ENCODE results near the gene DHX8.

The DHX8 gene

DNA sequence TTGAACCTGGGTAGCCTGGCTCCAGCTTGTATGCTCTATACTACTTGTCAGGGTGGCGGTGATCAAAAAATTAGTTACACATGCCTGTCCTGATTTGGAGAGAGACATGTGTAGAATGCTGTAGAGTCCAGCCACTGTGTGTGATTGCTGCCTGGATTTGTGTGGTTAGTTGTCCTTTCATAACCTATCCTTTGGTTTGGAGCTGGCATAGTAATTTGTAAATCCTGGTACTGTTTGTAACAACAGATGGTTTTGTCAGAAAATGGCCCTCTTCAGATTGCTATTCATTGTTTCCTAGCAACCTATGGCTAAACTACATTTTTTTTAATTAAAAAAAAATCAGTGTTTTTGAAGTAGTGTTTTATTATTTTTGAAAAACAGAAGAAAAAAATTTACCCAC is 31.9 kb downstream of the DHX8 start:
- no peak overlapping the region for H3K4me3 ChIP-seq (ENCODE audit: low read depth, low read length)
- TF ChIP-seq, protein P1, sequence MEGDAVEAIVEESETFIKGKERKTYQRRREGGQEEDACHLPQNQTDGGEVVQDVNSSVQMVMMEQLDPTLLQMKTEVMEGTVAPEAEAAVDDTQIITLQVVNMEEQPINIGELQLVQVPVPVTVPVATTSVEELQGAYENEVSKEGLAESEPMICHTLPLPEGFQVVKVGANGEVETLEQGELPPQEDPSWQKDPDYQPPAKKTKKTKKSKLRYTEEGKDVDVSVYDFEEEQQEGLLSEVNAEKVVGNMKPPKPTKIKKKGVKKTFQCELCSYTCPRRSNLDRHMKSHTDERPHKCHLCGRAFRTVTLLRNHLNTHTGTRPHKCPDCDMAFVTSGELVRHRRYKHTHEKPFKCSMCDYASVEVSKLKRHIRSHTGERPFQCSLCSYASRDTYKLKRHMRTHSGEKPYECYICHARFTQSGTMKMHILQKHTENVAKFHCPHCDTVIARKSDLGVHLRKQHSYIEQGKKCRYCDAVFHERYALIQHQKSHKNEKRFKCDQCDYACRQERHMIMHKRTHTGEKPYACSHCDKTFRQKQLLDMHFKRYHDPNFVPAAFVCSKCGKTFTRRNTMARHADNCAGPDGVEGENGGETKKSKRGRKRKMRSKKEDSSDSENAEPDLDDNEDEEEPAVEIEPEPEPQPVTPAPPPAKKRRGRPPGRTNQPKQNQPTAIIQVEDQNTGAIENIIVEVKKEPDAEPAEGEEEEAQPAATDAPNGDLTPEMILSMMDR (IDR thresholded peaks at IDR 0.05; ENCODE audit: low read depth, low read length), result no peak

DNA sequence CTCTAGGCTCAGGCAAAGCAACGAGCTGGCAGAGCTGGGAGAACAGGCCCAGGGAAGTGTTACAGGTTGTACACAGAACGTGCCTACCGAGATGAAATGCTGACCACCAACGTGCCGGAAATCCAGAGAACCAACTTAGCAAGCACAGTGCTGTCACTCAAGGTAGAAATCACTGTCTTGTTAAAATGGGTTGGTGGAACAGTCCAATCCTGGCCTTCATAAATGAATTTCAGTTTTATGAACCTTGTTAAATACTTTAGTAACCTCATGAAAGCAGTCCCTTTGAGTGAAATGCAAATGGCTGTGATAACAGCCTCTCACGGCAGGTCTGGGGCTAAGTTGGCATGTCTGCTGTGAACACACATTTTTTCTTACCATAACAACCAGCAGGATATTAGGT is 33.4 kb downstream of the DHX8 start:
- TF ChIP-seq, protein P1 (IDR thresholded peaks at IDR 0.05; ENCODE audit: low read depth, low read length), result no peak
- H3K4me3 ChIP-seq (ENCODE audit: low read depth, low read length), result no peak overlapping the region

DNA sequence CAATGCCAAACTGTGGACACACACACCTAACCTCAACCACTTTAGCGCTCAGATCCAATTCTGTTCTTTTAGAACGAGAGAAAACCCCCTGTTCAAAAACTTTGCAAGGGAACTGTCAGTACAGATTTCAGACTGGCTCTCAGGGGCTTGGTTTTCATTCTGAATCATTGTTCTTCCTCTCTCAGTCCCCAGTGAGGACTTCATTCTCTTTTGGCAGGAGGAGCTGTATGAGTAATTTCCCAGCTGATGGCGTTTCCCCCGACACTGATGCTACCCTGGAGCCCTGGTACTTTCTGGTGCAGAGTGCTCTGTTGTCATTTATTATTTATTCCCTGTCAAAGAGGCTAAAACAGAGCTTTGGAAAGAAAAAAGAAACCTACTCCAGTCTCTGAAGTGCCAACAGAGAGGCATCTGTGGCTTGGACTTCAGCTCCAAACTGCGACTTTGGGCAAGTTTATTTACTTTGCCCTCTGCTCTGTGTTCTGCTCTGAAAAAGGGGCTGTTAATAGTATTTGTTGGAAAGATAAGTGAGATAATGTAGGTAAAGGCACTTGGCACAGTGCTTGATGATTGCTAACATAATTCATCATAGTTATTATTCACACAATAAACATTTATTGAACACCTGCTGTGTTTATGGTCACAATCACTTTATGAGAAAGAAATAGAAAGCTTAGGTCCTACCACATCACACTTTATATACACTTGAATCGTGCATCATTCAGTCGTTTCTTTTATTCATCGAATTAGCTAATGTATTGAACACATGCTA is 34.0 kb downstream of the DHX8 start:
- H3K4me3 ChIP-seq (ENCODE audit: low read depth, low read length), result no peak overlapping the region
- TF ChIP-seq, protein P1 (IDR thresholded peaks at IDR 0.05; ENCODE audit: low read depth, low read length), result no peak

DNA sequence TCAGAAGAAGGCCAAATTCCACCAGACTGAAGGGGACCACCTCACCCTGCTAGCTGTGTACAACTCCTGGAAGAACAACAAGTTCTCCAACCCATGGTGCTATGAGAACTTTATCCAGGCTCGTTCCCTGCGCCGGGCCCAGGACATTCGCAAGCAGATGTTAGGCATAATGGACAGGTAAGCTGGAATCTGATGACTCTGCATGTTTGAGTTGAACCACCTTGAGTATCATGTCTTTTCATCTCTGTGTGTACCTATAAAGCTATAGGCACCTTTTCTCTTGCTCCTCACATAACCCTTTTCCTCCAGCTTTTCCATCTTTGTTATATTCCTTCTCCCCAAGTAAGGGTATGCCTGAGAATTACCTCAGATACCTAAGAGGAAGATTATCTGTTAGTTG is 37.6 kb downstream of the DHX8 start:
- H3K4me3 ChIP-seq (ENCODE audit: low read depth, low read length), result no peak overlapping the region
- TF ChIP-seq, protein P1 (IDR thresholded peaks at IDR 0.05; ENCODE audit: low read depth, low read length), result no peak

DNA sequence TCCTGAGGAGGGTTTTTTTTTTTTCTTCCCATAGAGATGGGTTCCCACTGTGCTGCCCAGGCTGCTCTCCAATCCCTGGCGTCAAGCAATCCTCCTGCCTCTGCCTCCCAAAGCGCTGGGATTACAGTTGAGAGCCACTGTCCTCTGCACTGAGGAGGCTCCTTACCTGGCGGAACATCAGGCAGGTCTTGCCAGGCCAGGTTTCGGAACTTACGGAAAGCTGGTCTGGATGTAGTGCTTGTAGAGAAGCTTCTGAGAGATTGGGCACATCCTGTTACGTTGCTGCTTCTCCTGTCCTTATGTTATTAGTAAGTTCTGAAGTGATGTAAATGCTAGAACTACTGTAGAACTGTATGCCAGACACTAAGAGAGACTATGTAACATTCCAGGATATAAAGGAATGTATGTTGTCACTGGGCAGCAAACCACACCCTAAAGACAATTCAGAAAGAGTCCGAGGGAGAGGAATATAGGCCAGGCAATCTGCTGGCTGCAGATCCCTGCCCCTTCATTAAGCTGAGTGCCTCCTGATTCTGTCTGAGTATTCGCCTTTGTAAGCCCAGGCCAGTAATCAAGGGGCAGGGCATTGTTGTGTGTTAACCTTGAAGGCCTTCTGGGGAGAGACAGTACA is 41.3 kb downstream of the DHX8 start:
- TF ChIP-seq, protein P1 (IDR thresholded peaks at IDR 0.05; ENCODE audit: low read depth, low read length), result no peak
- H3K4me3 ChIP-seq (ENCODE audit: low read depth, low read length), result no peak overlapping the region

DNA sequence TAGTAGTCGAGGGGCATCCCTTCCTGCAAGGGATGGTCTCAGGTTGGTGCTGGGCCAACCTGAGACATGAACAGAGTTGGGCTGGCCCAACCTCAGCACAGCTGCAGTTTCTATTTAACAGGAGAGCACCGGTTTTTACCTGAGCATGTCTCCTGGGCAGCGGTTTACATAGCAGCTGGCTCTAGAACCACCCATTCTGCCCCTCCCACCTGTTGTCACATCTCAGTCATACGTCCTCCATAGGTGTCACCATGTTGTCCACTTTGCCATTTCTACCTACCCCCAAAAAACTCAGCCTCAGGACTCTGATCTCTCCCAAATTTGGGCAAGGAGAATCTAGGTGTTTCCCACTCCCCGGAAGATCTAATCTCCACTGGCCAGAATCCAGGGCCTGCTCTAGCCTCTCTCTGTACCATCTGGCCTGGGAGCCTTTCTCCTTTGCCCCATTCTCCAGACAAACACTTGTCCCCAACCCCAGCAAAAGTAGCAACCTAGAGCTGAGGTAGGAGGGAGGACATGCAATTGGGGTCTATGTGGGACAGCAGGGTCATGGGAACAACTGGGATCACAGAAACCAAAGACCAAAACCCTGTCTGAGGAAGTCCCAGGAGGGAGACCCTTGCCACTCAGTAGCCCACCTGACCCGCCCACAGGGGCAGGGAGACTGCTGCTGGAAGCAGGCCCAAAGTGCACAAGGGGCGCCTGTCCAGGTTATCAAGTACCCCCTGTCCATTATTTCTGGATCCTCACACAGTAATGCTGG is 43.3 kb downstream of the DHX8 start:
- TF ChIP-seq, protein P1 (IDR thresholded peaks at IDR 0.05; ENCODE audit: low read depth, low read length), result no peak
- H3K4me3 ChIP-seq (ENCODE audit: low read depth, low read length), result no peak overlapping the region
